ENCODE measurements around the gene LRRC37B.
"Not testable (repeated sequence)": the region's sequence is repeated elsewhere in the genome, so short reads cannot be mapped to it uniquely, and the experiment has no call there.

Gene LRRC37B

DNA sequence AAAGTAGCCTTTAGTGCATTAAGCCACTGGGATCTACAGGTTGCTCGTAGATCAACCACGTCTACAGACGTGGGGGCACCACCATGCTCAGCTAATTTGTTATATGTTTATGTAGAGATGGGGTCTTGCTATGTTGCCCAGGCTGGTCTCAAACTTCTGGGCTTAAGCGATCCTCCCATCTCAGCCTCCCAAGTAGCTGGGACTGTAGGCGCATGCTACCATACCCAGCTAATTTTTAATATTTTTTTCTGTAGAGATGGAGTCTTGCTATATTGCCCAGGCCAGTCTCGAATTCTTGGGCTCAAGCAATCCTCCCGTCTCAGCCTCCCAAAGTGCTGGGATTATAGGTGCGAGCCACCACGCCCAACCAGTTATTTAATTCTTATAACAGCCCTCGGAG lies 49.3 kb downstream of the LRRC37B start:
- H3K9ac ChIP-seq (ENCODE audit: insufficient read length, low read depth); H3K9me3 ChIP-seq (ENCODE audit: insufficient read depth, low read length); H3K27me3 ChIP-seq (ENCODE audit: insufficient read depth, insufficient read length); DNase-seq (ENCODE audit: low read depth, low spot score); H3K4me1 ChIP-seq (ENCODE audit: insufficient read depth, insufficient read length); H3K4me3 ChIP-seq (ENCODE audit: insufficient read length, low read depth); H3K36me3 ChIP-seq (ENCODE audit: insufficient read depth, insufficient read length, low read length): not testable (repeated sequence)

DNA sequence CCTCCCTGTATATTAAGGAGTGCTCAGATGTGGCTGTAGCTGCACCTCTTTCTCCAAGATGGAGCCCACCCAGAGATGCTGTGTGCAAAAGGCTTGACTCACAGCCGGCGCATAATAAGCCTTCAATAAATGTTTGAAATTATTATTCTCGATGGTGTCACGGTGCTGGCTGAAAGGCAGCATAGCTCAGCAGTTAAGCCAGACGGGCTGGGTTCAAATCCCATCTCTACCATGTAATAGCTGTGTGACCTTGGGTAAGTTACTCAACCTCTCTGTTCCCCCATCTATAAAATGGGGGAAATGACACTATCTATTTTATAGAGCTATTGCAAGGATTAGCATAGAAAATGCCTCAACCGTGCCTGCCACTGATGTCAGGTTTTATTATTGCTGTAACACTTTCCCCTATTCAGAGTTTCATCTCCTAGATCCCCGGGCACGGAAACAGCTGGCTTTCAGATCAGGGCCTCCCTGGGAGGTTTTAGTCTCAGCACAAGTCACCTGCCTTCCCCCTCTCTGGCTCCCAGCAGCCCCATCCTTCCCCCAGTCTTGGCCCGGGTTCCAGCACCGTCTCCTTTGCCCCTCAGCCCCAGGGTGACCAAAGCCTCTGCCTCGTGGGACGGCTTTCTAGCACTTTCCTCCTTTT lies 50.4 kb downstream of the LRRC37B start:
- H3K27me3 ChIP-seq (ENCODE audit: insufficient read depth, insufficient read length); H3K9ac ChIP-seq (ENCODE audit: insufficient read length, low read depth); H3K4me3 ChIP-seq (ENCODE audit: insufficient read length, low read depth); H3K4me1 ChIP-seq (ENCODE audit: insufficient read depth, insufficient read length); H3K9me3 ChIP-seq (ENCODE audit: insufficient read depth, low read length); H3K36me3 ChIP-seq (ENCODE audit: insufficient read depth, insufficient read length, low read length); DNase-seq (ENCODE audit: low read depth, low spot score): not testable (repeated sequence)

DNA sequence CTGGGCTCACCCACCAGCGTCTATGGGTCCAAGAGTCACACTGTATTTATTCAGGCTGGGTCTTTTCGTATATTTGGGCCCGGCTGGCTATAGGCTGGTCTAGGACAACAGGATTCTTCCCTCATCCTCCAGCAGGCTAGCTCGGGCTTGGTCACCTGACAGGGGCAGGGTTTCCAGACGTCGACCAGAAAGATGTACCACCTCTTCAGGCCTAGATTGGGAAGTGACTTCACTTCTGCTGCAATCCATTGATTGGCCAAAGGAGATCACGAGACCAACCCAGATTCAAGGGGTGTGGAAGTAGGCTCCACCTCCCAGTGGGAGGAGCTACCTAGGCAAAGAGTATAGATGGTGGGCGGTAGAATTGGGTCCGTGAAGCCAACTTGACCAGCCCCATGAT lies 53.5 kb downstream of the LRRC37B start:
- not testable (repeated sequence) for H3K9ac ChIP-seq (ENCODE audit: insufficient read length, low read depth); H3K36me3 ChIP-seq (ENCODE audit: insufficient read depth, insufficient read length, low read length); H3K27me3 ChIP-seq (ENCODE audit: insufficient read depth, insufficient read length); H3K9me3 ChIP-seq (ENCODE audit: insufficient read depth, low read length); DNase-seq (ENCODE audit: low read depth, low spot score); H3K4me1 ChIP-seq (ENCODE audit: insufficient read depth, insufficient read length); H3K4me3 ChIP-seq (ENCODE audit: insufficient read length, low read depth)

DNA sequence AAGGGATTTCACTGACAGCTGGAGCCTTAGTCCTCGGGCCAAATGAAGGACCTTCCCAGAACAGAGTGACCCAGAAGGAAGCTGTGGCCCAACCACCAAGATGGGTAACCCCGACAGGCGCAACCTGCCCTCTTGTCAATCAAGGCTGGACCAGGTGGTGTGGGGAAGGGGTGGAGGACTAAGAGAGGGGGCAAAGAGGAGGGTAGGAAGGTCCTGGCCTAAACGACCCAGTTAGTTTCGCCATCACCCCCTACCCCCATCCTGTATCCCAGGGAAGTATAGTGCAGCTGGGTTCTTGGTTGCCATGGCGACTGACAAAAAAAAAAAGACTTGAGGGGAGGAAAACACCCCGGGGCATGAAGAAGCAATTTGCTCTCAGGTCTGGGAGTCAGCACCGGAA lies 54.7 kb downstream of the LRRC37B start:
- not testable (repeated sequence) for H3K4me3 ChIP-seq (ENCODE audit: insufficient read length, low read depth); H3K27me3 ChIP-seq (ENCODE audit: insufficient read depth, insufficient read length); H3K9ac ChIP-seq (ENCODE audit: insufficient read length, low read depth); H3K4me1 ChIP-seq (ENCODE audit: insufficient read depth, insufficient read length); H3K36me3 ChIP-seq (ENCODE audit: insufficient read depth, insufficient read length, low read length); H3K9me3 ChIP-seq (ENCODE audit: insufficient read depth, low read length)
- peak; percentile 9 for DNase-seq (ENCODE audit: low read depth, low spot score)

DNA sequence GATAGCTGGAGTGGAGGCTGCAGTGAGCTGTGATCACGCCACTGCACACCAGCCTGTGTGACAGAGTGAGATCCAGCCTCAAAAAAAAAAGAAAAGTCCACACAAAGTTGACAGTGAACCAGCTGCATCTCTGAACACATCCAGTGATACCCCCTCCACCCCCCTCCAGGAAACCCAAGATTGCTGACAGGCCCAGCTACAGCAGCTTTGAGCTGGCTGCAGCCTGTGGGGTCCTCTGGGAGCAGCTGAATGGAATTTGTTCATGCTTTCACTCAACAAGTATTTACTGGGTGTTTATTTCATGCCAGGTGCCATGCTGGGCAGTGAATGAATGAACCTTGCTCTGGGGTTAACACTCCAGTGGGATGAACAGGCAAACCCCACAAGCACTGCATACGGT lies 56.9 kb downstream of the LRRC37B start:
- not testable (repeated sequence) for H3K4me3 ChIP-seq (ENCODE audit: insufficient read length, low read depth); H3K27me3 ChIP-seq (ENCODE audit: insufficient read depth, insufficient read length); H3K9me3 ChIP-seq (ENCODE audit: insufficient read depth, low read length); DNase-seq (ENCODE audit: low read depth, low spot score); H3K4me1 ChIP-seq (ENCODE audit: insufficient read depth, insufficient read length); H3K36me3 ChIP-seq (ENCODE audit: insufficient read depth, insufficient read length, low read length); H3K9ac ChIP-seq (ENCODE audit: insufficient read length, low read depth)

DNA sequence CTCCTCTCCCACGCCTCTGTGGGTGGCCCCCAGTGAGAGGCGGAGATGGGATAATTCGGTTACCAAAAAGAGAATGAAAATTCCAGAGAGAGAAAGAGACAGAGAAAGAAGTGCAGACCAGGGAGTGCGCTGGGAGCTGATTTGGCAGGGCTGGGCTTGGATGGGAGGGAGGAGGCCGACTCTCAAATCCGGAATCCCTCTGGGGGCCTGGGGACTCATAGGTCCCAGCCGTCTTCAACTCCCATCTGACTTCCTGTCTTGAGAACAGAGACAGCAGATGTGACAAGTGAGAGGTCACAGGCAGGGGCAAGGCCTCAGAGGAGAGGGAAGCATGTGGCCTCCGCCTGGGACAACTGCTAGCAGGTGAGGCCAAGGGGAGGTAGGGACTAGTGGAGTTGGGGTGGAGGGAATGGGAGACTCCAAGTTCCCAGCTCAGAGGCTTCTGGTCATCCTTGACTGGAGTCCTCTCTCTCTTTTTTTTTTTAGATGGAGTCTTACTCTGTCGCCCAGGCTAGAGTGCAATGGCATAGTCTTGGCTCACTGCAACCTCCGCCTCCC lies 59.0 kb downstream of the LRRC37B start:
- H3K9ac ChIP-seq (ENCODE audit: insufficient read length, low read depth); H3K4me1 ChIP-seq (ENCODE audit: insufficient read depth, insufficient read length); H3K9me3 ChIP-seq (ENCODE audit: insufficient read depth, low read length); H3K27me3 ChIP-seq (ENCODE audit: insufficient read depth, insufficient read length); H3K4me3 ChIP-seq (ENCODE audit: insufficient read length, low read depth); DNase-seq (ENCODE audit: low read depth, low spot score); H3K36me3 ChIP-seq (ENCODE audit: insufficient read depth, insufficient read length, low read length): not testable (repeated sequence)

DNA sequence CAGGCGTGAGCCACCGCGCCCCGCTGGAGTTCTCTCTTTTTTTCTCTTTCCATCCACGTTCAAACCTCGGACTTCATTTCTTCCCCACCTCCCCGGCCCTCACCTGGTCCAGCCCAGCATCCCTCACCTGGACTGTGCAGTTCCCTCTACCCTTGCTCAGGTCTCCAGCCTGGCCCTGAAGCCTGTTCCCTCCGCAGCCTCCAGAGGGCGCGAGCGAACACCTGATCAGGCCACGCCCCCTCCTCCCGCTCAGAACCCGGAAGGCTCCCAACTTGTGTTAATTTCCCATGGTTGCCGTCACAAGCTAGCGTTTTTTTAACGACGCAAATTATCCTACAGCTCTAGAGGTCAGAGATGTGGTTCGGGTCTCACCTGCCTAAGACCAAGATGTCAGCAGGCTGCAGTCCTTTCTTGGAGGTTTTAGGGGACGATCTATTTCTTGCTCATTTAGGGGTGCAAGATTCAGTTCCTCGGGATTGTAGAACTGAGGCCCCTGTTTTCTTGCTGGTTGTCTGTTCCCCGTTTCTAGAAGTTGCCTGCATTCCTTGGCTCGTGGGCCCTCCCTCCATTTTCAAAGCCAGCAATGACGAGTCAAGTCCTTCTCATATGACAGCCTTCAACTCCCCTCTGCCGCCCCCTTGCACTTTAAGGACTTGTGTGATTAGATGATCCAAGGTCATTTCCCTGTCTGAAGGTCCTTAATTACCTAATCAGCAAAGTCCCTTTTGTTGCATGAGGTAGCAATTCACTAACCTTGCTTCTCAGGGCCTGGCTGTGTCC lies 59.9 kb downstream of the LRRC37B start:
- H3K9ac ChIP-seq (ENCODE audit: insufficient read length, low read depth); H3K4me3 ChIP-seq (ENCODE audit: insufficient read length, low read depth); H3K9me3 ChIP-seq (ENCODE audit: insufficient read depth, low read length); DNase-seq (ENCODE audit: low read depth, low spot score); H3K36me3 ChIP-seq (ENCODE audit: insufficient read depth, insufficient read length, low read length); H3K27me3 ChIP-seq (ENCODE audit: insufficient read depth, insufficient read length); H3K4me1 ChIP-seq (ENCODE audit: insufficient read depth, insufficient read length): not testable (repeated sequence)

DNA sequence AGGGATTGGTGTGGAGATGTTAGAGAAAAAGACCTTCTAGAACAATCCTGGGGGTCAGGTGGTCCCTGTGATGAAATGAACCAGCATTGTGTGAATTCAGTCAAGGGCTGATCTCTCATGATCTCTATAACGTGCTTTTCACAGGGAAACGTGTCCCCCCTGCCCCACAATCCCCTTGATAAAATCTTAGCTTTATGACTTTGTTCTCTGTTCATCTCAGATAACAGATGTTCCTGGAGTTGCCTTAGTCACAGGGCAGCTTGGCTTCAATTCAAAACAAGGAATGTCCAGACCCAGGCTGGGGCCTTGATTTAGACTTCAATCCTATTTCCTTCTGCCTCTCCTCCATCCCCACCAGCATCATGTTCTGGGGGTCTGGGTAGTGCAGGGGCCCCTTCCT lies 61.9 kb downstream of the LRRC37B start:
- not testable (repeated sequence) for H3K36me3 ChIP-seq (ENCODE audit: insufficient read depth, insufficient read length, low read length); H3K9ac ChIP-seq (ENCODE audit: insufficient read length, low read depth); H3K4me3 ChIP-seq (ENCODE audit: insufficient read length, low read depth); H3K4me1 ChIP-seq (ENCODE audit: insufficient read depth, insufficient read length); H3K27me3 ChIP-seq (ENCODE audit: insufficient read depth, insufficient read length); DNase-seq (ENCODE audit: low read depth, low spot score); H3K9me3 ChIP-seq (ENCODE audit: insufficient read depth, low read length)

DNA sequence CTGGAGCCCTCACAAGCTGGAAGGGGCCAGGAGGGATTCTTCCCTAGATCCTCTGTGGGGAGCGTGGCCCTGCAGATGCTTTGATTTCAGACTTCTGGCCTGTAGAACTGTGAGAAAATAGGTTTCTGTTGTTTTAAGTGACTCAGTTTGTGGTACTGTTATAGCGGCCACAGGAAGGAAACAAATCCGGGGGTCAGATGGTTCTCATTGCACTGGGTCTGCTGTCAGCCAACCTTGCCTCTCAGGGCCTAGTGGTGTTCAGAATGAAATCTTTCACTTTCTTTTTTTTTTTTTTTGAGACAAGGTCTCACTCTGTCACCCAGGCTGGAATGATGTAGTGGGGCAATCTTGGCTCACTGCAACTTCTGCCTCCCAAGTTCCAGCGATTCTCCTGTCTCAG lies 64.8 kb downstream of the LRRC37B start:
- not testable (repeated sequence) for H3K9ac ChIP-seq (ENCODE audit: insufficient read length, low read depth); DNase-seq (ENCODE audit: low read depth, low spot score)

DNA sequence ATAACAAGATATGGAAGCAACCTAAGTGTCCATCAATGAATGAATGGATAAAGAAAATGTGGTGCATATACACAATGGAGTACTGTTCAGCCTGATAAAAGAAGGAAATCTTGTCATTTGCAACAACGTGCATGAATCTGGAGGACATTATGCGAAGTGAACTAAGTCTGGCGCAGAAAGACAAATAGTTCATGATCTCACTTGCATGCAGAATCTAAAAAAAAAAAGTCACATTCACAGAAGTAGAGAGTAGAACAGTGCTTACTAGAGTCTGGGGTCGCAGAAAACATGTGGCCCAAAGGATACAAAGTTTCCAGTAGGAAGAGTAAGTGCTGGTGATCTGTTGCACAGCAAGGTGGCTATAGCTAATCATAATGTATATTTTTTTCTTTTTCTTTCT lies 65.9 kb downstream of the LRRC37B start:
- not testable (repeated sequence) for H3K27me3 ChIP-seq (ENCODE audit: insufficient read depth, insufficient read length); H3K9me3 ChIP-seq (ENCODE audit: insufficient read depth, low read length); H3K4me1 ChIP-seq (ENCODE audit: insufficient read depth, insufficient read length); H3K4me3 ChIP-seq (ENCODE audit: insufficient read length, low read depth); DNase-seq (ENCODE audit: low read depth, low spot score); H3K9ac ChIP-seq (ENCODE audit: insufficient read length, low read depth); H3K36me3 ChIP-seq (ENCODE audit: insufficient read depth, insufficient read length, low read length)

More for the DNA sequence above, 64.8 kb downstream of the LRRC37B start:
- not testable (repeated sequence) for H3K9me3 ChIP-seq (ENCODE audit: insufficient read depth, low read length); H3K27me3 ChIP-seq (ENCODE audit: insufficient read depth, insufficient read length); H3K4me3 ChIP-seq (ENCODE audit: insufficient read length, low read depth); H3K36me3 ChIP-seq (ENCODE audit: insufficient read depth, insufficient read length, low read length); H3K4me1 ChIP-seq (ENCODE audit: insufficient read depth, insufficient read length)

DNA sequence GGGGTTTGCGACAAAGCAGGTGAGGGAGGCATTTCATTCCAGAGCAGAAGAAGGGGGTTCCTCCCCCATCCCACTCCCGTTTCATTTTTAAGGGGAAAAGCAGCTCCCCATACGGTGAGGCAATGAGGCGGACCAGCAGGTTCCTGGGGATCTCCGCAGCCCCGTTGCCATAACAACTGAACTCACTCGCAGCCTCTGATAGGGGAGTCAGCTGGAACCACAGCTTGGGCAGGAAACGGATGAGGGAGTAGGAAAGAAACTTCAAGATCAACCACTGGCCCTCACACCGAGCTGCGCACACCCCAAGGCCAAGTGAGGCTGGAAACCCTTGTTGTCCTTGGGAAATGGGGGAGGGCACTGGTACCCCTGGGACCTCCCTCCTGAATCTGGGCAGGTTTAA lies 72.6 kb downstream of the LRRC37B start:
- DNase-seq (ENCODE audit: low read depth, low spot score) = peak; percentile 22

DNA sequence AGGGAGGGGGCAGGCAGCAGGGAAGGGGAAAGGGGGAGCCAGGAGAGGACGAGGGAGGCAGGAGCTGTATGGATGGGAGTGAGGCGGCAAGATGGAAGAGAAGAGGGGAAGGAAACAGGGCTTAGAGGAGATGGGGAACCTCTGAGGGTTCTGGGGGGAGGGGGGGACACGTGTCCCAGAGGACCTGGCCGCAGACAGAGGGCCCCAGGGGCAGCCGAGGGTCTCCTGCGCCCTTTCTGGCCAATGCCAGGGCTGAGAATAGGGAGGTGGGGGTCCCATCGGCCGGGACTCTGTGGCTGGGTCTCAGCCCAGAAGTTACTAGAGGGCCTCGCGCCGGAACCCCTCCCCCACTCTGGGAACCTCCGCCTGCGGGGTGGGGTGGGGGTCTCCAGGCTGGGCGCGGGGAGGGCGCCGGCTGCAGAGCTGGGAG lies 76.4 kb downstream of the LRRC37B start:
- H3K27me3 ChIP-seq (ENCODE audit: insufficient read depth, insufficient read length); H3K9me3 ChIP-seq (ENCODE audit: insufficient read depth, low read length); H3K36me3 ChIP-seq (ENCODE audit: insufficient read depth, insufficient read length, low read length); H3K4me1 ChIP-seq (ENCODE audit: insufficient read depth, insufficient read length); DNase-seq (ENCODE audit: low read depth, low spot score): not testable (repeated sequence)
- peak overlapping the region; percentile 85 for H3K9ac ChIP-seq (ENCODE audit: insufficient read length, low read depth)
- H3K4me3 ChIP-seq (ENCODE audit: insufficient read length, low read depth) = peak overlapping the region; percentile 56

More for the DNA sequence above, 72.6 kb downstream of the LRRC37B start:
- not testable (repeated sequence) for H3K36me3 ChIP-seq (ENCODE audit: insufficient read depth, insufficient read length, low read length); H3K9ac ChIP-seq (ENCODE audit: insufficient read length, low read depth); H3K27me3 ChIP-seq (ENCODE audit: insufficient read depth, insufficient read length); H3K9me3 ChIP-seq (ENCODE audit: insufficient read depth, low read length); H3K4me1 ChIP-seq (ENCODE audit: insufficient read depth, insufficient read length); H3K4me3 ChIP-seq (ENCODE audit: insufficient read length, low read depth)
